Measurements from ENCODE around the gene CUL2. TPM values are rescaled to one million over a fixed set of nuclear protein-coding genes. Genes with fewer than 3 reads are reported as not detected.

Gene CUL2
- total RNA-seq, 4 donors from 2014 or later, result 23.2 to 32.0 (median 24.5) TPM

- TF ChIP-seq, protein P1, sequence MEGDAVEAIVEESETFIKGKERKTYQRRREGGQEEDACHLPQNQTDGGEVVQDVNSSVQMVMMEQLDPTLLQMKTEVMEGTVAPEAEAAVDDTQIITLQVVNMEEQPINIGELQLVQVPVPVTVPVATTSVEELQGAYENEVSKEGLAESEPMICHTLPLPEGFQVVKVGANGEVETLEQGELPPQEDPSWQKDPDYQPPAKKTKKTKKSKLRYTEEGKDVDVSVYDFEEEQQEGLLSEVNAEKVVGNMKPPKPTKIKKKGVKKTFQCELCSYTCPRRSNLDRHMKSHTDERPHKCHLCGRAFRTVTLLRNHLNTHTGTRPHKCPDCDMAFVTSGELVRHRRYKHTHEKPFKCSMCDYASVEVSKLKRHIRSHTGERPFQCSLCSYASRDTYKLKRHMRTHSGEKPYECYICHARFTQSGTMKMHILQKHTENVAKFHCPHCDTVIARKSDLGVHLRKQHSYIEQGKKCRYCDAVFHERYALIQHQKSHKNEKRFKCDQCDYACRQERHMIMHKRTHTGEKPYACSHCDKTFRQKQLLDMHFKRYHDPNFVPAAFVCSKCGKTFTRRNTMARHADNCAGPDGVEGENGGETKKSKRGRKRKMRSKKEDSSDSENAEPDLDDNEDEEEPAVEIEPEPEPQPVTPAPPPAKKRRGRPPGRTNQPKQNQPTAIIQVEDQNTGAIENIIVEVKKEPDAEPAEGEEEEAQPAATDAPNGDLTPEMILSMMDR (IDR thresholded peaks at IDR 0.05; ENCODE audit: low read depth), result no peak
Observed at GRCh38 chr10:35019041-35020024, 70.8 kb downstream of the CUL2 start.

DNA sequence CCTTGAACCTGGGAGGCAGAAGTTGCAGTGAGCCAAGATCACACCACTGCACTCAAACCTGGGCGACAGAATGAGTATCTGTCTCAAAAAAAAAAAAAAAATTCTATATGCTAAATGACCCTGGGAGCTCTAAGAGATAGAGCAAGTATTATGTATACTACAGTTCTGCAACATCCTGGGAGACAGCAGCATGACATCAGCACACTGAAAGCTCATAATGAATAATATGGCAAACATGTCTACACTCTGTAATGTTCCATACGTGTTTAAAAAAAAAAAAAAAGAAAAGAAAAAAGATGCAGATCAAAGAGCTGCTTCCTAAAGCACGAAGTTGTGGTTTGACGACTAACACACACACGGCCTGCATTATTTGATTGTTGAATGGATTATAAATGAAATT lies 72.5 kb downstream of the CUL2 start:
- TF ChIP-seq, protein P1 (IDR thresholded peaks at IDR 0.05; ENCODE audit: low read depth), result no peak

- TF ChIP-seq, protein P1 (IDR thresholded peaks at IDR 0.05; ENCODE audit: low read depth), result no peak
Observed at GRCh38 chr10:35015843-35016408, 74.2 kb downstream of the CUL2 start.

GRCh38 chr10:35012781-35013180 lies 77.4 kb downstream of the CUL2 start:
- TF ChIP-seq, protein P1 (IDR thresholded peaks at IDR 0.05; ENCODE audit: low read depth), result no peak

DNA sequence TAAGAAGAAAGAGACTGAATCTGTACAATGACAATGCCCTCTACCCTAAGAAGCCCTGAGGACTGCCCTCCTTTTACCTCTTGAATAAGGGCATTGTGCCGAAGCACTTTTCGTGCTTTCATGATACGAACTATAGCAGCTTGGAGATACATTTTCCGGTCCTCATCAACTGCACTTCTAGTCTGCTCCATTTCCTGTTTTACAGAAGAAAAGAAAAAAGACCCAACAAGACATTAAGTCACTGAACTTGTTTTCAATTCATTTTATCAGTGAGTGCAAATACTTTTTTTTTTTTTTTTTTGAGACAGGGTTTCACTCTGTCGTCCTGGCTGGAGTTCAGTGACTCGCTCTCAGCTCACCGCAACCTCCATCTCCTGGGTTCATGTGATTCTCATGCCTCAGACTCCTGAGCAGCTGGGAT lies 78.4 kb downstream of the CUL2 start:
- TF ChIP-seq, protein P1 (IDR thresholded peaks at IDR 0.05; ENCODE audit: low read depth), result no peak

DNA sequence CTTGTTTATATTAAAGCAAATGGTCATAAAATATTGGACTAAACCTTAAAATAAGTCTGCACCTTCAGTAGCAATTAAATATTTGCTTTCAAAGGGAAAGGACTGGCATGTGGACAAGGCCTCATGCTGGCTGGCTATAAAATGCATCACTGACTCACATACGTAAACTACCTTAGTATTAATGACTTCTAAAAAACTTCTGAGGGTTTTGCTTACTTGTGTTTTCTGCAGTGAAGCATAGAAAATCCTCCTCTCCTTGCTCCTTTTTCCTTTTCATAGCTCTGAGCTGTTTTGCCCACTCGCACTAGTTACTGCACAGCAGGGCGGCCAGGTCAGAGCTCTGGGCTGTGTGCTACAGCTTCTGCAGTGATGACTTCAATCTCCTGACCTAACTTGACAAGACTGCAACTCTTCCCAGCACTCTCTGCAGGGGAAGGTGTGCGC lies 82.3 kb downstream of the CUL2 start:
- TF ChIP-seq, protein P1 (IDR thresholded peaks at IDR 0.05; ENCODE audit: low read depth), result no peak

- TF ChIP-seq, protein P1 (IDR thresholded peaks at IDR 0.05; ENCODE audit: low read depth), result no peak
Observed at GRCh38 chr10:35006836-35007235, 83.3 kb downstream of the CUL2 start.

Measured in subcutaneous adipose tissue (tissue), 4 donors.